ENCODE data around the gene ANO7. TPM values are rescaled to one million over a fixed set of nuclear protein-coding genes. Genes with fewer than 3 reads are reported as not detected.

Gene ANO7
- total and polyA plus RNA-seq, 2 of the 13 experiments (the other 11 are each of a cell fraction or from before 2014, with no cell fraction given), result 4.1 to 4.9 TPM

GRCh38 chr2:241218131-241219029, 29.9 kb downstream of the ANO7 start (continued):
- TF ChIP-seq GPBP1L1 (CRISPR knock-in tag; IDR thresholded peaks at IDR 0.05) (no peak), ZNF232 (CRISPR knock-in tag; IDR thresholded peaks at IDR 0.05; ENCODE audit: borderline replicate concordance) (peak; percentile 58; the same call in 1 of the 2 replicates), ZBTB20 (CRISPR knock-in tag; IDR thresholded peaks at IDR 0.05; ENCODE audit: borderline replicate concordance, low read depth) (no peak), GMEB2 (CRISPR knock-in tag; IDR thresholded peaks at IDR 0.05; ENCODE audit: low read depth) (no peak), ZBTB3 (CRISPR knock-in tag; IDR thresholded peaks at IDR 0.05; ENCODE audit: borderline replicate concordance, low read depth) (no peak; the same call in 1 of the 2 replicates), MTERF4 (CRISPR knock-in tag; IDR thresholded peaks at IDR 0.05) (no peak), MTA1 (CRISPR knock-in tag; IDR thresholded peaks at IDR 0.05; ENCODE audit: borderline replicate concordance) (peak; percentile 44; the same call in 1 of the 2 replicates), ZNF609 (CRISPR knock-in tag; IDR thresholded peaks at IDR 0.05; ENCODE audit: borderline replicate concordance) (no peak), SYNCRIP (IDR thresholded peaks at IDR 0.05; ENCODE audit: insufficient read depth, low read depth, low read length) (no peak), SNRNP70 (IDR thresholded peaks at IDR 0.05; ENCODE audit: low read depth, low read length) (no peak), YEATS2 (CRISPR knock-in tag; IDR thresholded peaks at IDR 0.05; ENCODE audit: borderline replicate concordance) (no peak), U2AF2 (IDR thresholded peaks at IDR 0.05; ENCODE audit: low read depth, low read length) (no peak), ZBTB34 (CRISPR knock-in tag; IDR thresholded peaks at IDR 0.05) (no peak)
